NCI-H2196 treated with DMSO at 0.1 percent for 48 hours (cell line): Measurements from ENCODE around the gene APCS.

Experiments
- DNase-seq: peaks from one replicate; lab custom pipeline; 2025; ENCODE audit not compliant: unreplicated experiment; lab: John Stamatoyannopoulos, UW

APCS gene, protein sequence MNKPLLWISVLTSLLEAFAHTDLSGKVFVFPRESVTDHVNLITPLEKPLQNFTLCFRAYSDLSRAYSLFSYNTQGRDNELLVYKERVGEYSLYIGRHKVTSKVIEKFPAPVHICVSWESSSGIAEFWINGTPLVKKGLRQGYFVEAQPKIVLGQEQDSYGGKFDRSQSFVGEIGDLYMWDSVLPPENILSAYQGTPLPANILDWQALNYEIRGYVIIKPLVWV

GRCh38 chr1:159587461-159587951, at the start of gene APCS:
Gene APCS, plus strand, starts transcription at chr1:159587826. Its CDS starts 96 bp downstream, at chr1:159587922.
- DNase-seq, result no peak

DNA sequence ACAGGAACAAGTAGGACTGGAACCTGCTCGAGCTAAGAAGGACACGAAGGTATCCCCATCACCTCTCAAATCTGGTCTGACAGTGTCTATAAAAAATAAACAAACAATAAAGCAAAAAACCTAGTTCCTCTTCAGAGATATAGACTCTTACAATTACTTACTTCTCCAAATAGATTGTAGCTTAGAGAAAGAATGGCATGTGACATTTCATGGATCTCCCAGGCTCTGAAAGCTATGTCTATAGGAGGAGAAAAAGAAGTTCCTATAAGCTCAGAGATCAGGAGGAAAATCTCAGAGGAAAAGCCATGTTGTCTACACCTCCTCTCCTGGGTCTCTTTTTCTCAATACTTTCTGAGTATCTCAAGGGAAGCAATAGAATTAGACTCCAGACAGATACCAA, 39.5 kb upstream of the APCS start:
- DNase-seq, result no peak

- no peak for DNase-seq
Observed at GRCh38 chr1:159554261-159554660, 33.4 kb upstream of the APCS start.

DNA sequence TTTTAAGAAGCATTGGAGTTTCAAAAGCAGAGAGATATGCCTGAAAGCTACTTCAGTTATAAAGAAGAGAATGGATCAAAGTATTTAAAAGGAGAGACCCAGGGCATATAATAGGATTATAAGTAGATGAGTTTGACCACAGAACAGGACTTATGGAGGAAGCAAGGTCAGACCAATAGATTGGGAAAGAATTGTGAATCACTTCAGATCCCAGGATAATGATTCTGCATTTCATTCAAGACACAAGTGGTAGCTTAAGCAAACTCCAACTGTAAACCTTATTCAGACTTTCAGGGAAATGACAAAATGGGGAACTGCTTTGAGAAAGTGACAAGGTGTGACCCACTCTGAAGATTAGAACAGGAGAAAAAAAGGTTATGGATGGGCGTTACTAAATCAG, 32.9 kb upstream of the APCS start:
- DNase-seq, result no peak

- no peak for DNase-seq
Observed at GRCh38 chr1:159556931-159557369, 30.7 kb upstream of the APCS start.

GRCh38 chr1:159560599-159560998, 27.0 kb upstream of the APCS start:
- DNase-seq, result no peak

- DNase-seq, result no peak
Observed at GRCh38 chr1:159561497-159561896, 26.1 kb upstream of the APCS start.

DNA sequence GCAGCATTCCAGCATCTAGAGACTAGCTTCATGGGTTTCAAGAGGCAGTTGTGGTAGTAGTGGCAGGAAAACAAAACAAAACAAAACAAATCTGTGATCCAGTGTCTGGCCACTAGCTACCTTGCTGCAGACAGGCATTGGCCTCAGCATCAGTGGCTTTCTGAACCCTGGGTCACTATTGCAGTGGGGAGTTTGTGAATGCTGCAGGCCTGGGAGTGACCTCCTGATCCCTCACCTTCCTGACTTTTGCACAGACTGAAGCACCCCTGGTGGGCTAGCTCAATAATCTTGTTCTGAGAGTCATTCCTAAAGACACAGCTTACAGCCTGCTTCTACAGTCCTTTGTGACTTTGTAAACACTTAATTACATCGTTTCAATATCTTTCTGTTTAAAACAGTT, 24.9 kb upstream of the APCS start:
- no peak for DNase-seq

DNA sequence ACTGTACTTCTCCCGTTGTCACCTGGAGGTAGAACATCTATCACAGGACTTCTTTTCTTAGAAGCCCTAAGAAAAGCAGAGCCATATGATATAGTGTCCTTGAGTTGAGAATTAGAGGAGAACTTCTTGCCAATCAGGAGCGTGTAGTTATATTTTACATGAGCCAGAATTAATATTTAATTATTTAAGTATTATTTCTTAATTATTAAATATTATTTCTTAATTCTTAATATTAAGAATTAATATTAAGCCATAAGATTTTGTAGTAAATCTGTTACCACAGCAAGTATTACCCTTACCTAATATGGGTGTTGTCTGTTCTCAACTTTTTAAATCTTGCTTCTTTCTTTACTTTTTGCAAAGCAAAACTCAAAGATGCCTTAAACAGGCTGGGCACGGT, 10.2 kb upstream of the APCS start:
- DNase-seq, result no peak

GRCh38 chr1:159580340-159580739, 7.3 kb upstream of the APCS start:
- no peak for DNase-seq

- DNase-seq, result no peak
Observed at GRCh38 chr1:159581422-159581821, 6.2 kb upstream of the APCS start.

DNA sequence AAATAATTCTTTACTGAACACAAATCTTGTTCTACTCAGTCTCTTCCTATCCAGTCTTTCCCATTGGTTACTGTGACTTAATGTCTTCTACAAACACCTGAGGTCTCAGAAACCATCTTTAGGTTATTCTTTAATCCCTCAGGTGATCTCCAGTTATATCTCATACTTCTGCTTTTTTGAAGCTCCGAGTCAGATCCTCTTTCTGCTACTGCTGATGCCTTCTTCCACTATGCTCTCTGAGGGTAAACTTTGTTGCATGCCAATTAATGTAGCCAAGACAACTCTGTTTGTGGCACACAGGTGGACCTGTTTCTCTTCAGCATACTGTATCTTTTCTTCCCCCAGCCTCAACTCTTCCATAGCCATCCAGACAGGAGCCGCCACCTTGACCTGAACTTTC, 3.1 kb upstream of the APCS start:
- DNase-seq, result no peak

GRCh38 chr1:159591981-159592380, 4.4 kb downstream of the APCS start:
- DNase-seq, result no peak

DNA sequence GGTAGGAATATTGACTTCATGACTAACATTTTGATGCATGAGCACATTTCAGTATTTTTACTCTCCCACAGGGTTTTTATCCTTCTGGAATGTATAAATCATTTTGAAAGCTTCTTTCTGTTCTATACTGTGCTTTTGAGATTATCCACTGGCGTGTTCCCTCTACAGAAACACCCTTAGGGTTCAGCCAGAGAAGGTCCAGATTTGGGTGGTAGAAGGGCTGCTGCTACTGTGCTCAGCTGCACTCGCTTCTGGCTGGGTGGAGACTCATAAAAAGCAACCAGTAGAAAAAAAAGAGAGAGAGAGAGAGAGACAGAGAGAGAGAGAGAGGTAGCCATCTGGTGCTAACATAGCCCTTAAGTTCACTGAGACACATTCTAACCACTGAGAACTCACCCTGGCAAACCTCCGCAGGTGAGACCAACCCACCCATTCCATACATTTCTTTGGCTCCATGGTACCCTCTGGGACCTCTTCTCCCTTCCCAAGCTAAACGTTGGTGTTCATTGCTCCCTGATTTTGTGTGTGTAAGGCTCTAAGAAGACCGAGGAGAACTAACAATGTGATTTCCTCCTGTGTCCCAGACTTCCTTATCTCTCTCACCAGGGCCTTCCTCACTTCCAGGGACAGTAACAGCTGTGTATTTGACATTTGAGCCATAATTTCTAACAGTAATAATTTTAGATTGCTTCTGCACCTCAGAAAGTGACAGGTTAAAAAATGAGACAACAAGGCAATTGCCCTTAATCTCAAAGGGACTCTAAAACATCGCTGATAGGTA, 7.2 kb downstream of the APCS start:
- no peak for DNase-seq

GRCh38 chr1:159598196-159598595, 10.6 kb downstream of the APCS start:
- DNase-seq, result no peak

GRCh38 chr1:159600894-159601293, 13.3 kb downstream of the APCS start:
- no peak for DNase-seq

DNA sequence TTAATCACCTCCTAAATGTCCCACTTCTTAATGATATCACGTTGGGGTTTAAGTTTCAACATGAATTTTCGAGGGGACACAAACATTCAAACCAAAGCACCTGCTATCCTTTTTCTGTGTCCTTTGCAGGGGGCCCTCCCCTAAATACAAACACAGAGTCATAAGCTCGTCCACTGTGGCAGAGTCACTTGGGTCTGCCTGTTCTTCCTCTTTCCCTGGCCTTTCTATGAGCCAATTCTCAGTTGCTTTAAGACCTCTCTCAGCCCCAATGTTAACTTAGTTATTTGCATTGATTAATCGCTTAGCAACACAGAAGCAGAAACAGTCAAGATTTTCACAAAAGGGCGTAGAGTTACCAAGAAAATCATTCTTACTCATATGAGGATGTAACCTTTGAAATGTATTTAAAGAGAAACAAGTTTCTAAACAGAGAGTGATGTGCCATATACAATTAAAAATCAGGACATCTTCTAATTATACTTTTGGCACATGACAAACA, 14.9 kb downstream of the APCS start:
- no peak for DNase-seq

- DNase-seq, result no peak
Observed at GRCh38 chr1:159612211-159612885, 24.7 kb downstream of the APCS start.

DNA sequence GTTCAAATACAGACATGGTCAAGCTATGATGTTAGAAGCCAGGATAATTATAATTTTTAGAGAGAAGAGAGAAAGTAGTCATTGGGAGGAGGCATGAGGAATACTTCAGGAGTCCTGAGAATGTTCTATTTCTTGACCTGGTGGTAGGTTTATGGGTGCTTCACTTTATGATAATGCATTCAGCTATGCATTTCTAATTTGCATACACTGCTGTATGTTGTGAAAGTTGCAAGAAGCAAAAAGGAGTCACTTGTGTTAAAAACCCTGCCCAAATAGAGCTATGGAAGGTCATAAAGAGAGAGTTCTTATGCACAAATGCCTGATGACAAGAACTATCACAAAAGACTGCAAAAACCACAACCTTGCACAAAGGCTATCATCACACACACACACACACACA, 45.3 kb downstream of the APCS start:
- DNase-seq, result no peak
